Adrenal gland (tissue), 12 donors: ENCODE data around the gene AGAP1. TPM values are rescaled to one million over a fixed set of nuclear protein-coding genes. Genes with fewer than 3 reads are reported as not detected.

Experiments used
- DNase-seq, 7 donors: peaks; one replicate each; pipeline ENCODE4 v3.0.0-alpha.2; 2019 to 2020
- H3K27ac ChIP-seq, 5 donors: fragments of 200-600 bp; sonication (generic) in 4 of 5; 1 replicate in 3 of 5; 2 replicates in 2 of 5; pipeline versions ENCODE4 v1.5.1 to v1.8.0; 2016 to 2020; ENCODE audit warnings: mild to moderate bottlenecking in 1 of 5
- H3K27me3 ChIP-seq: fragments of 200-600 bp; 2 replicates; pipeline ENCODE4 v1.8.0; 2021
- H3K36me3 ChIP-seq, 2 donors: fragments of 200-600 bp; replicated peaks in 1 of 2; 1 replicate in 1 of 2; 2 replicates in 1 of 2; pipeline versions ENCODE4 v1.5.1 to v1.8.0; 2018 to 2022
- H3K4me1 ChIP-seq, 2 donors: fragments of 200-600 bp; replicated peaks in 1 of 2; 1 replicate in 1 of 2; 2 replicates in 1 of 2; pipeline versions ENCODE4 v1.5.1 to v1.8.0; 2018 to 2021
- H3K4me3 ChIP-seq, 4 donors: fragments of 200-600 bp; sonication (generic) in 3 of 4; one replicate each; pipeline ENCODE4 v1.5.1; 2016 to 2018
- H3K9me3 ChIP-seq, 3 donors: fragments of 200-600 bp; sonication (generic) in 1 of 3; replicated peaks in 1 of 3; 1 replicate in 2 of 3; 2 replicates in 1 of 3; pipeline versions ENCODE4 v1.5.1 to v1.8.0; 2016 to 2021
- POLR2A ChIP-seq, 2 donors: fragments of 450-650 bp; IDR thresholded peaks; one replicate each; pipeline ENCODE4 v1.6.1; 2017; ENCODE audit warnings: antibody characterized with exemption in 2 of 2, mild to moderate bottlenecking in 2 of 2, moderate library complexity in 1 of 2
- WGBS, 4 donors: extraction: QIAGEN DNeasy Blood & Tissue Kit in 2 of 4; methylation state at CpG; one replicate each; pipeline versions ENCODE4 v1.1.5 to v1.1.7; 2013 to 2017; 5-methylcytosine and 5-hydroxymethylcytosine counted together
- intact Hi-C, 2 donors: fragments of 100-400 bp; cut with DNase I; formaldehyde crosslinking; loops; one replicate each; pipeline versions ENCODE4 v1.14.1 to v1.15.0; 2022 to 2023
- polyA plus RNA-seq, 3 donors: library from polyadenylated mRNA; stranded (reverse); fragments of 200-250 nt in 2 of 3; fragments of 350-450 nt in 1 of 3; fragmentation: Illumina TruSeq in 1 of 3; extraction: RNeasy Lipid Tissue Mini Kit (QIAGEN cat#74804) in 1 of 3; gene quantifications; one replicate each; pipeline ENCODE4 v1.2.3, GENCODE V29; 2013 to 2014
- total RNA-seq, 9 donors: library from RNA; depleted of rRNA in 4 of 9; stranded (reverse); fragments of >200 nt in 4 of 9; fragments of 120-200 nt in 1 of 9; fragmentation: NEBNext Ultra II Directional in 1 of 9; extraction: Animal tissue kit (Norgen Biotek cat#: 25700) in 1 of 9; gene quantifications; one replicate each; pipeline versions ENCODE4 v1.1.0 to v1.2.4, GENCODE V29; 2013 to 2023
- TF ChIP-seq, protein P1 (sequence below), 6 experiments: fragments of 450-650 bp in 4 of 6; fragments of 200-600 bp in 2 of 6; sonication (generic) in 1 of 6; IDR thresholded peaks; 1 replicate in 5 of 6; 2 replicates in 1 of 6; pipeline versions ENCODE4 v1.5.1 to v1.8.0; 2016 to 2021; ENCODE audit warnings: antibody characterized with exemption in 6 of 6, mild to moderate bottlenecking in 2 of 6, moderate library complexity in 1 of 6
- donor health status: healthy with polysubstance abuse.
- donor health status: Bipolar disorder and iron deficiency.
- donor health status: DM: yes; HTN: yes; CAD: no.
- donor health status: DM: no; HTN: no; CAD: no.
- donor health status: DM: no; HTN: no; CAD: no.
- donor health status: DM: yes; HTN: yes; CAD: no.

AGAP1 gene
- total and polyA plus RNA-seq, 12 donors = 5.3 to 29.6 (median 17.7) TPM

DNA sequence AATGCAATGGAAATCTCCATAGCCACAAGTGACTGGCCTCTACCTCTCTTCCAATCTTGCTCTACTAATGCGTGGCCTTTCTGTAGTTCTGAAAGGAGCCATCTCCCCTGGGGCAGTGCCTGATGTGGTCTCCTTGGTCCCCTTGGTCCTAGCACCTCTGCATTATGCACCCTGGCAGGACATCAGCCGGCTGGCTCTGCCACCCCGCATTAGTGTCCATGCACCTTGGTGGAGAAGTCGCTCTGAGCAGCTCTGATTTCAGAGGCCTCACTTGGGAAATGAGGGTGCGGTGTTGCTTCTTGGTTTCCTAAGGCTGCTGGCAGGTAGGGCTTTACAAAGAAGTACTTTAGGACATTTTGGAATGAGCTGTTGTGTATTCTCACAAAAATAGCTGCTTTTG, 356.4 kb downstream of the AGAP1 start:
- no peaks in the 10 kb centered on the region for H3K4me1 ChIP-seq
- TF ChIP-seq, protein P1, sequence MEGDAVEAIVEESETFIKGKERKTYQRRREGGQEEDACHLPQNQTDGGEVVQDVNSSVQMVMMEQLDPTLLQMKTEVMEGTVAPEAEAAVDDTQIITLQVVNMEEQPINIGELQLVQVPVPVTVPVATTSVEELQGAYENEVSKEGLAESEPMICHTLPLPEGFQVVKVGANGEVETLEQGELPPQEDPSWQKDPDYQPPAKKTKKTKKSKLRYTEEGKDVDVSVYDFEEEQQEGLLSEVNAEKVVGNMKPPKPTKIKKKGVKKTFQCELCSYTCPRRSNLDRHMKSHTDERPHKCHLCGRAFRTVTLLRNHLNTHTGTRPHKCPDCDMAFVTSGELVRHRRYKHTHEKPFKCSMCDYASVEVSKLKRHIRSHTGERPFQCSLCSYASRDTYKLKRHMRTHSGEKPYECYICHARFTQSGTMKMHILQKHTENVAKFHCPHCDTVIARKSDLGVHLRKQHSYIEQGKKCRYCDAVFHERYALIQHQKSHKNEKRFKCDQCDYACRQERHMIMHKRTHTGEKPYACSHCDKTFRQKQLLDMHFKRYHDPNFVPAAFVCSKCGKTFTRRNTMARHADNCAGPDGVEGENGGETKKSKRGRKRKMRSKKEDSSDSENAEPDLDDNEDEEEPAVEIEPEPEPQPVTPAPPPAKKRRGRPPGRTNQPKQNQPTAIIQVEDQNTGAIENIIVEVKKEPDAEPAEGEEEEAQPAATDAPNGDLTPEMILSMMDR (IDR thresholded peaks at IDR 0.05) = no peak
- no peak for TF ChIP-seq POLR2A (IDR thresholded peaks at IDR 0.05)
- intact Hi-C loops = no loop called here
- H3K27me3 ChIP-seq = no peaks in the 10 kb centered on the region
- no peaks in the 10 kb centered on the region for H3K36me3 ChIP-seq
- 79 to 87% (median 80%) methylated on average over 5 of the region's 5 CpGs for WGBS, 4 donors
- no peak overlapping the region for H3K27ac ChIP-seq
- no peak overlapping the region for H3K4me3 ChIP-seq
- H3K9me3 ChIP-seq = no peaks in the 10 kb centered on the region
- no peak for DNase-seq

DNA sequence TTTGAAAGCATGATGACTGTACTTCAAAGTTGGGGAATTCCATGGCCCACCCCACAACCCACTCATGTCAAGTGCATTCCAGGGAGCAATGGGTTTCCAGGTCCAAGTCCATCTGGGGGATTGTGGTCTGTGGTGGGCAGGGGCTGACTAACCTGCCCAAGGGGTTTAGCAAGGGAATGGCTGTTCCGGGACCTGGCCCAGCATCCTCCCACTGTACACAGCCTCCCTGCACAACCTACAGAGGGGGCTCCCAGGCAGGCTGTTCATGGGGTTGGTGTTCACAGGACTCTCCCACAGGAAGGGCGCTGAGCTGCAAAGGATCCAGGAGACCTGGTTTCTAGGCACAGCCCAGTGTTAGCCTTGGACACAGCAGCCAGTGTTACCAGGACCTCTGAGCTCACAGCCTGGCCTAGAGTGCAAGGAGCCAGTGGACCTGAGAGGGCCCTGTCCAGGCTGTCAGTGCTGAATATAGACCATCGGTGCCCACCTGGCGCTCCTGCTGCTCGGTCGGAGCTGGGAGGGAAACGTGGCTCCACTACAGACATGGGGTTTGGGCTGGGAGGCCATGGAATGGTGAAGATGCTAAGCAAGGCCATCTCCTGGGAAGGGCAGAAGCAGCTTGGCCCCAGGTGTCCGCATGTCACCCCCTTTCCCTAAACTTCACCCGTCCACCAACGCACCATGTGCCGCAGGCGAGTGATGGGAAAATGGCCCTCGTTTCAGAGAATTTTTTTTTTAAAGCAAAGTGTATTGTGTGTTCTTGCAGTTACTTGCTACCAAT, 357.1 kb downstream of the AGAP1 start:
- TF ChIP-seq POLR2A (IDR thresholded peaks at IDR 0.05) = no peak
- TF ChIP-seq, protein P1 (IDR thresholded peaks at IDR 0.05) = no peak
- no peak for DNase-seq
- no peaks in the 10 kb centered on the region for H3K9me3 ChIP-seq
- intact Hi-C loops = no loop called here
- 94 to 97% (median 96%) methylated on average over 10 to 13 of the region's 13 CpGs for WGBS, 4 donors
- H3K27ac ChIP-seq = no peak overlapping the region
- H3K36me3 ChIP-seq = no peaks in the 10 kb centered on the region
- no peaks in the 10 kb centered on the region for H3K4me1 ChIP-seq
- H3K27me3 ChIP-seq = no peaks in the 10 kb centered on the region
- no peak overlapping the region for H3K4me3 ChIP-seq

DNA sequence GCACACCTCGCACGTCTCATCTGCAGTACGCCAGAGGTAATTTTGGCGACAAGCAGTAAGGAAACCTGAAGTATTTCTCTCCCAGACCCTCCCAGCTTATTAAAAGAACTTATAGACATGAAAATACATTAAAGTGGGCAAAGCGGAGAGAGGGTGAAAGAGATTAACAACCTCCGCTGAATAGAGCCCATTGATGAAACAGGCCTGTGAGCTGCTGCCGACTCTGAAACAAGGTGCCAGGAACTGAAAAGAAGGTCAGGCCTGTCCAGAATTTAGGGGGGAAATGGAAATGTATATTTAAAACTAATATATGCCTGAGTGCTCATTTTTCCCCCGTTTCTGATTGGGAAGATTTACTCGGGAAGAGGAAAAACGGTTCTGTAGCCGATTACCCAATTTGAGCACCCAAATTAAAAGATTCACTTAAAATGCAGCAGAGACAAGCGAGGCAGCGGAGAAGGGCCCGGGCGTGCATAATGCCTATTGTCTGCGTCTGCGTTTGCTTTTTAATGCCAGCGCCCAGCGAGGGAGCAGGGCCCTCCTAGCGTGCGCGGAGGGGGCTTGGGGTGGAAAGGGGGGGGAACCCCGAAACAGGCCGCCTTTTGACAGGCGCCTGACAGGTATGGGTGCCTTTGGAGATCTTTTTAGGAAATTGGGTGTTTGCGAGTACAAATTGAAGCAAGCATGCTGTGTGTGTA, 358.1 kb downstream of the AGAP1 start:
- no peaks in the 10 kb centered on the region for H3K27me3 ChIP-seq
- H3K27ac ChIP-seq = no peak overlapping the region
- no peaks in the 10 kb centered on the region for H3K36me3 ChIP-seq
- TF ChIP-seq POLR2A (IDR thresholded peaks at IDR 0.05) = no peak
- TF ChIP-seq, protein P1 (IDR thresholded peaks at IDR 0.05) = no peak
- no peaks in the 10 kb centered on the region for H3K9me3 ChIP-seq
- intact Hi-C loops = no loop called here
- no peak overlapping the region for H3K4me3 ChIP-seq
- WGBS, 4 donors = 94 to 96% (median 94%) methylated on average over 26 of the region's 26 CpGs
- DNase-seq = no peak
- H3K4me1 ChIP-seq = no peaks in the 10 kb centered on the region

DNA sequence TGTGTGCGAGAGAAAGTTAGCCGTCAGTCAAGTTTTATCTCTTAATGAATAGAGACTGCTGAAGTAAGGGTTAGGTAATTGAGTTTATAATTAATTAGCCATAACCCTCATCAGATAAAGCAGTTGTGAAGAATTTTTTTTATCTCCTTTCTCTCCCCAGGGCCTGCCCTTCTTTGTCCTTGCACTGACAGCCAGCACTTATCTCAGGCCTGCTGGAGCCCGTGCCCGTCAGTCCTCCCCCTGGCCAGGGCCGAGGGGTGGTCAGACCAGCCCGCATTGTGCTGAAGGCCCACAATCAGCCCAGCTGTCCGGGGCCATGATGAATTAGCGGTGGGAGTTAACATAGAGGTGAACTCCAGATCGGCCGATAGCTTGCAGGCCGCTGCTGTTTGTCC, 358.7 kb downstream of the AGAP1 start:
- TF ChIP-seq, protein P1 (IDR thresholded peaks at IDR 0.05) = no peak
- no peak for TF ChIP-seq POLR2A (IDR thresholded peaks at IDR 0.05)
- H3K9me3 ChIP-seq = no peaks in the 10 kb centered on the region
- no peak for DNase-seq
- H3K27me3 ChIP-seq = no peaks in the 10 kb centered on the region
- WGBS, 4 donors = 63 to 75% (median 72%) methylated on average over 11 of the region's 11 CpGs
- no peaks in the 10 kb centered on the region for H3K4me1 ChIP-seq
- intact Hi-C loops = no loop called here
- no peak overlapping the region for H3K4me3 ChIP-seq
- no peak overlapping the region for H3K27ac ChIP-seq
- H3K36me3 ChIP-seq = no peaks in the 10 kb centered on the region
